ENCODE data around the gene CRLF3. TPM values are rescaled to one million over a fixed set of nuclear protein-coding genes. Genes with fewer than 3 reads are reported as not detected.

Gene CRLF3, protein sequence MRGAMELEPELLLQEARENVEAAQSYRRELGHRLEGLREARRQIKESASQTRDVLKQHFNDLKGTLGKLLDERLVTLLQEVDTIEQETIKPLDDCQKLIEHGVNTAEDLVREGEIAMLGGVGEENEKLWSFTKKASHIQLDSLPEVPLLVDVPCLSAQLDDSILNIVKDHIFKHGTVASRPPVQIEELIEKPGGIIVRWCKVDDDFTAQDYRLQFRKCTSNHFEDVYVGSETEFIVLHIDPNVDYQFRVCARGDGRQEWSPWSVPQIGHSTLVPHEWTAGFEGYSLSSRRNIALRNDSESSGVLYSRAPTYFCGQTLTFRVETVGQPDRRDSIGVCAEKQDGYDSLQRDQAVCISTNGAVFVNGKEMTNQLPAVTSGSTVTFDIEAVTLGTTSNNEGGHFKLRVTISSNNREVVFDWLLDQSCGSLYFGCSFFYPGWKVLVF
- polyA plus RNA-seq (2013, experiment 1 of 2), result 4.3 TPM
- polyA plus RNA-seq (2013, experiment 2 of 2), result 4.4 TPM

DNA sequence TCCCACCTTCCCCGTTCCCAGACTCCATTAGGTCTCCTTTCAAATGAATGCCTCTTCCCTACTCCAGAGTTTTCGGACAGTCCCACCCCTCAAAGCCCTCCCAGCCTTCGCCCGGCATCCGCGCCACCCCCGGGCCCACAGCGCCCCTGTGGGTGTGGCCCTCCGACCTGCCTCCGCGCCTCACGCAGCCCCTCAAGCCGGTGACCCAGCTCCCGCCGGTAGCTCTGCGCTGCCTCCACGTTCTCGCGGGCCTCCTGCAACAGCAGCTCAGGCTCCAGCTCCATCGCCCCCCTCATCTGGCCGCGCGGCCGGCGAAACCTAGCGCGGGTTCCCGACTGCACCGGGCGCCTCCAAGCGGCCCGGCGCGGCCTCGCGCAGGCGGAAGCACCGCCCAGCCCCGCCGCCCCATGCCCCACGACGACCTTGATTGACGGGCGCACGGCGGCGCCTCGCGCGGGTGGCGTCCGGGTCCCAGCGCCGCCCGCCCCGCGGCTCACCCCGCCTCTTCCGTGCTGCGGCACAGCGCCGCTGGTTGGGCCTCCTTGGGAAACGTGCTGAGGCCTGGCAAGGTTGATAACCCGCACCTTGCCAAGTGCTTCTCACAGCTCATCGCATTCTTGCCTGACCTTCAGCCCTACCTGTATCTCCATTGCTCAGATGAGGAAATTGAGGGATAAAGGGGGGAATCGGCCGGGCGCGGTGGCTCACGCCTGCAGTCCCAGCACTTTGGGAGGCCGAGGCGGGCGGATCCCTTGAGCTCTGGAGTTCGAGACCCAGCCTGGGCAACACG, at the start of gene CRLF3:
CRLF3 (minus strand) TSS at position 337 of the 790 bp plus-strand sequence; CDS start at position 296, 41 bp downstream.
- Histone ChIP-seq H4K91ac (ENCODE audit: low read length) (peak within 1 kb of the TSS; percentile 64), H2BK12ac (ENCODE audit: low read length in 2 of 2) (peak within 1 kb of the TSS in 1 of 2 experiments; percentile 49), H3K4me3 (ENCODE audit: insufficient read depth in 1 of 2, low read depth in 1 of 2, low read length in 2 of 2) (peak within 1 kb of the TSS; percentile 82 to 86), H3K4ac (ENCODE audit: low read depth in 1 of 2, low read length in 2 of 2) (peak within 1 kb of the TSS in 1 of 2 experiments; percentile 74), H2BK120ac (ENCODE audit: low read depth, low read length) (no peak within 1 kb of the TSS), H3K14ac (ENCODE audit: low read length in 2 of 2) (peak within 1 kb of the TSS in 1 of 2 experiments; percentile 95), H4K8ac (ENCODE audit: low read length) (peak within 1 kb of the TSS; percentile 83), H3K9ac (ENCODE audit: low read length) (peak within 1 kb of the TSS; percentile 86), H3K27me3 (ENCODE audit: control insufficient read depth in 1 of 2, insufficient read depth in 1 of 2, low read length in 2 of 2) (no peaks in the 10 kb centered on the region), H3K36me3 (ENCODE audit: control insufficient read depth in 1 of 2, insufficient read depth in 2 of 2, low read depth in 1 of 2, low read length in 2 of 2) (peaks cover 0 to 3% of the 10 kb centered on the region in 2 experiments), H3K79me1 (replicated peaks; ENCODE audit: low read length, poor library complexity, severe bottlenecking) (peaks cover 3% of the 10 kb centered on the region), H2BK15ac (ENCODE audit: low read depth, poor library complexity, severe bottlenecking) (peak within 1 kb of the TSS; percentile 73), H2BK5ac (ENCODE audit: low read depth, low read length, poor library complexity, severe bottlenecking) (no peak within 1 kb of the TSS), H2AFZ (ENCODE audit: low read depth, low read length) (peak within 1 kb of the TSS; percentile 75), H3K4me2 (ENCODE audit: low read length, poor library complexity, severe bottlenecking) (peak within 1 kb of the TSS; percentile 57), H3K4me1 (ENCODE audit: control insufficient read depth, insufficient read depth, low read depth, low read length) (peaks cover 6% of the 10 kb centered on the region), H3K18ac (ENCODE audit: low read depth in 1 of 2, low read length in 2 of 2) (peak within 1 kb of the TSS; percentile 37 to 94), H3K23ac (ENCODE audit: low read length in 2 of 2) (no peak within 1 kb of the TSS), H3K27ac (ENCODE audit: low read length, poor library complexity, severe bottlenecking) (peak within 1 kb of the TSS; percentile 66), H2AK5ac (ENCODE audit: low read length, severe bottlenecking) (no peak within 1 kb of the TSS), H3K9me3 (ENCODE audit: control insufficient read depth, low read length) (no peaks in the 10 kb centered on the region)
- WGBS, result 13% methylated on average over 66 of the region's 75 CpGs
- peak; percentile 88 for DNase-seq

DNA sequence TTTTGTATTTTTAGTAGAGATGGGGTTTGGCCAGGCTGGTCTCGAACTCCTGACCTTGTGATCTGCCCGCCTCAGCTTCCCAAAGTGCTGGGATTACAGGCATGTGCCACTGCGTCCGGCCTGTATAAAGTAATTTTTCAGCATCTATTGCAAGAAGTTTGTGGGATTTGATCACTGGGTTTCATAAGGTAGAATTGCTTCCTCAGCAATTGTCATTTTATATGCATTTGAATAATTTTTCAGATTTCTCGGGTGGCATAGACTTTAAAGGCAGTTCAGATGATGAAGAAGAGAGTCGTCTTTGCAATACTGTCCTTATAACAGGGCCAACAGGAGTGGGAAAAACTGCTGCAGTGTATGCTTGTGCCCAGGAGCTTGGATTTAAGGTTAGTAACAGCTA, 44.5 kb upstream of the CRLF3 start:
- no peaks in the 10 kb centered on the region for H3K9me3 ChIP-seq (ENCODE audit: control insufficient read depth, low read length)
- 99% methylated on average over 6 of the region's 6 CpGs for whole genome bisulfite sequencing
- peaks cover 4% of the 10 kb centered on the region for H3K79me1 ChIP-seq (replicated peaks; ENCODE audit: low read length, poor library complexity, severe bottlenecking)
- no peak overlapping the region for H2BK15ac ChIP-seq (ENCODE audit: low read depth, poor library complexity, severe bottlenecking)
- H4K91ac ChIP-seq (ENCODE audit: low read length), result no peak overlapping the region
- peaks cover 4 to 27% of the 10 kb centered on the region in 2 experiments for H3K36me3 ChIP-seq (ENCODE audit: control insufficient read depth in 1 of 2, insufficient read depth in 2 of 2, low read depth in 1 of 2, low read length in 2 of 2)
- no peaks in the 10 kb centered on the region for H3K4me1 ChIP-seq (ENCODE audit: control insufficient read depth, insufficient read depth, low read depth, low read length)
- no peak for DNase-seq
- no peak overlapping the region for H2BK5ac ChIP-seq (ENCODE audit: low read depth, low read length, poor library complexity, severe bottlenecking)
- H3K4me3 ChIP-seq (ENCODE audit: insufficient read depth in 1 of 2, low read depth in 1 of 2, low read length in 2 of 2), result no peak overlapping the region
- no peak overlapping the region for H2AFZ ChIP-seq (ENCODE audit: low read depth, low read length)
- H4K8ac ChIP-seq (ENCODE audit: low read length), result no peak overlapping the region
- no peak overlapping the region for H3K4me2 ChIP-seq (ENCODE audit: low read length, poor library complexity, severe bottlenecking)
- no peak overlapping the region for H3K18ac ChIP-seq (ENCODE audit: low read depth in 1 of 2, low read length in 2 of 2)
- H2BK12ac ChIP-seq (ENCODE audit: low read length in 2 of 2), result no peak overlapping the region
- no peak overlapping the region for H3K27ac ChIP-seq (ENCODE audit: low read length, poor library complexity, severe bottlenecking)
- no peaks in the 10 kb centered on the region for H3K27me3 ChIP-seq (ENCODE audit: control insufficient read depth in 1 of 2, insufficient read depth in 1 of 2, low read length in 2 of 2)
- no peak overlapping the region for H3K14ac ChIP-seq (ENCODE audit: low read length in 2 of 2)
- H2AK5ac ChIP-seq (ENCODE audit: low read length, severe bottlenecking), result no peak overlapping the region
- no peak overlapping the region for H3K4ac ChIP-seq (ENCODE audit: low read depth in 1 of 2, low read length in 2 of 2)
- H2BK120ac ChIP-seq (ENCODE audit: low read depth, low read length), result no peak overlapping the region
- no peak overlapping the region for H3K9ac ChIP-seq (ENCODE audit: low read length)
- no peak overlapping the region for H3K23ac ChIP-seq (ENCODE audit: low read length in 2 of 2)

DNA sequence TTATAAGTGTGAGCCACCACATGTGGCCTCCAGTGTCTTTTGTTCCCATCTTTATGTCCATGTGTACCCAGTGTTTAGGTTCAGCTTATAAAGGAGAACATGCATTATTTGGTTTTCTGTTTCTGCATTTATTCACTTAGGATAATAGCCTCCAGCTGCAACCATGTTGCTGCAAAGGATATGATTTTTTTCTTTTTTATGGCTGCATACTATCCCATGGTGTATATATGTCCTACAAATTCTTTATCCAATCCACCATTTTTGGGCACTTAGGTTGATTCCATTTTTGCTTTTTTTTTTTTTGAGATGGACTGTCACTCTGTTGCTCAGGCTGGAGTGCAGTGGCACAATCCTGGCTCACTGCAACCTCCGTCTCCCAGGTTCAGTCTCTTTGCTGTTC, 40.1 kb upstream of the CRLF3 start:
- H3K23ac ChIP-seq (ENCODE audit: low read length in 2 of 2), result no peak overlapping the region
- H2AK5ac ChIP-seq (ENCODE audit: low read length, severe bottlenecking), result no peak overlapping the region
- no peak overlapping the region for H2BK15ac ChIP-seq (ENCODE audit: low read depth, poor library complexity, severe bottlenecking)
- no peak overlapping the region for H2BK5ac ChIP-seq (ENCODE audit: low read depth, low read length, poor library complexity, severe bottlenecking)
- H2AFZ ChIP-seq (ENCODE audit: low read depth, low read length), result no peak overlapping the region
- H2BK12ac ChIP-seq (ENCODE audit: low read length in 2 of 2), result no peak overlapping the region
- H3K4me1 ChIP-seq (ENCODE audit: control insufficient read depth, insufficient read depth, low read depth, low read length), result no peaks in the 10 kb centered on the region
- H3K27ac ChIP-seq (ENCODE audit: low read length, poor library complexity, severe bottlenecking), result no peak overlapping the region
- no peak overlapping the region for H3K4me3 ChIP-seq (ENCODE audit: insufficient read depth in 1 of 2, low read depth in 1 of 2, low read length in 2 of 2)
- H3K27me3 ChIP-seq (ENCODE audit: control insufficient read depth in 1 of 2, insufficient read depth in 1 of 2, low read length in 2 of 2), result no peaks in the 10 kb centered on the region
- H3K18ac ChIP-seq (ENCODE audit: low read depth in 1 of 2, low read length in 2 of 2), result no peak overlapping the region
- no peaks in the 10 kb centered on the region for H3K9me3 ChIP-seq (ENCODE audit: control insufficient read depth, low read length)
- no peak overlapping the region for H3K9ac ChIP-seq (ENCODE audit: low read length)
- no peak for DNase-seq
- peaks cover 3% of the 10 kb centered on the region for H3K79me1 ChIP-seq (replicated peaks; ENCODE audit: low read length, poor library complexity, severe bottlenecking)
- WGBS, result 100% methylated on average over 1 of the region's 1 CpG
- no peak overlapping the region for H3K4me2 ChIP-seq (ENCODE audit: low read length, poor library complexity, severe bottlenecking)
- no peak overlapping the region for H4K8ac ChIP-seq (ENCODE audit: low read length)
- H3K4ac ChIP-seq (ENCODE audit: low read depth in 1 of 2, low read length in 2 of 2), result no peak overlapping the region
- H2BK120ac ChIP-seq (ENCODE audit: low read depth, low read length), result no peak overlapping the region
- H3K36me3 ChIP-seq (ENCODE audit: control insufficient read depth in 1 of 2, insufficient read depth in 2 of 2, low read depth in 1 of 2, low read length in 2 of 2), result peaks cover 12 to 15% of the 10 kb centered on the region in 2 experiments
- H3K14ac ChIP-seq (ENCODE audit: low read length in 2 of 2), result no peak overlapping the region
- no peak overlapping the region for H4K91ac ChIP-seq (ENCODE audit: low read length)

Measured in mesenchymal stem cell (in vitro differentiated cells and primary cell).